Inflammatory macrophage treated with lipopolysaccharide for 4 hours (primary cell): Measurements from ENCODE around the gene SCG5.

Experiments
- DNase-seq: peaks from one replicate; pipeline ENCODE4 v3.0.0-alpha.2; 2020

The SCG5 gene

GRCh38 chr15:32729700-32730395, 88.3 kb downstream of the SCG5 start:
- no peak for DNase-seq

GRCh38 chr15:32730677-32731654, 89.5 kb downstream of the SCG5 start:
- no peak for DNase-seq

GRCh38 chr15:32732574-32733157, 91.2 kb downstream of the SCG5 start:
- no peak for DNase-seq

GRCh38 chr15:32733281-32733680, 91.8 kb downstream of the SCG5 start:
- no peak for DNase-seq

GRCh38 chr15:32735989-32736700, 94.6 kb downstream of the SCG5 start:
- no peak for DNase-seq

GRCh38 chr15:32736701-32737061, 95.2 kb downstream of the SCG5 start:
- no peak for DNase-seq

- no peak for DNase-seq
Observed at GRCh38 chr15:32737304-32737703, 95.8 kb downstream of the SCG5 start.

- DNase-seq, result no peak
Observed at GRCh38 chr15:32738666-32739065, 97.2 kb downstream of the SCG5 start.

- no peak for DNase-seq
Observed at GRCh38 chr15:32739522-32740063, 98.1 kb downstream of the SCG5 start.

- peak; percentile 39 for DNase-seq
Observed at GRCh38 chr15:32743411-32744140, 102.1 kb downstream of the SCG5 start.

- DNase-seq, result no peak
Observed at GRCh38 chr15:32746116-32746857, 104.8 kb downstream of the SCG5 start.
